ENCODE results near the gene FARP1. TPM values are rescaled to one million over a fixed set of nuclear protein-coding genes. Genes with fewer than 3 reads are reported as not detected.

FARP1 gene
- total RNA-seq, 1 experiment from 2014 or later: 96.6 TPM

DNA sequence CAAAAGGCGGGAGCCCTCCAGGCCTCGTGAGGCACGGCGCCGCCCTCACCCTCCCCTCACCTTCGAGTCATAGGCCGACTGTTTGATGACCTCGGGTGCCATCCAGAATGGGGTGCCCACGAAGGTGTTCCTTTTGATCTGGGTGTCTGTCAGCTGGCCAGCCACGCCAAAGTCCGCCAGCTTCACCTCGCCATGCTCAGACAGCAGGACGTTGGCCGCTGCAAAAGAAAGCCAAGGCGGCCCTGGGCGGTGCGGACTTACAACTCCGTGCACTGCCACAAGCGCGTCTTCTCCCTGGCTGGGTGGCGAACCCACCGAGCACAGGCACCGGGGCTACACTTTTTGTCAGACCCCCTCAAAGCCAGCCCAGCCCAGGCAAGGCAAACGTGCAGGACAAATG is 331.9 kb downstream of the FARP1 start:
- no peaks in the 10 kb centered on the region for H3K9me3 Mint-ChIP-seq
- H3K27me3 Mint-ChIP-seq (ENCODE audit: low read depth): no peaks in the 10 kb centered on the region
- no peak overlapping the region for H3K27ac Mint-ChIP-seq
- DNase-seq (ENCODE audit: low spot score) (no peak), ATAC-seq (no peak)
- CTCF ChIA-PET: interaction anchor here (1.3 to 1.7 kb wide), 3 partner anchors 10 to 123 kb away, joined by 4 to 8 read pairs (median 7); no protein-coding TSS in a partner anchor
- peaks cover 56% of the 10 kb centered on the region for H3K4me1 Mint-ChIP-seq
- no peak overlapping the region for H3K4me3 Mint-ChIP-seq
- POLR2A ChIA-PET: no interaction called here
- peaks cover 30% of the 10 kb centered on the region for H3K36me3 Mint-ChIP-seq
- TF ChIP-seq ESRRA (CRISPR knock-in tag; IDR thresholded peaks at IDR 0.05; ENCODE audit: borderline replicate concordance) (no peak), SP1 (CRISPR knock-in tag; conservative IDR thresholded peaks at IDR 0.05) (no peak), ETV6 (CRISPR knock-in tag; IDR thresholded peaks at IDR 0.05) (no peak), ZNF423 (CRISPR knock-in tag; IDR thresholded peaks at IDR 0.05) (no peak)
- TF ChIP-seq, protein P1, sequence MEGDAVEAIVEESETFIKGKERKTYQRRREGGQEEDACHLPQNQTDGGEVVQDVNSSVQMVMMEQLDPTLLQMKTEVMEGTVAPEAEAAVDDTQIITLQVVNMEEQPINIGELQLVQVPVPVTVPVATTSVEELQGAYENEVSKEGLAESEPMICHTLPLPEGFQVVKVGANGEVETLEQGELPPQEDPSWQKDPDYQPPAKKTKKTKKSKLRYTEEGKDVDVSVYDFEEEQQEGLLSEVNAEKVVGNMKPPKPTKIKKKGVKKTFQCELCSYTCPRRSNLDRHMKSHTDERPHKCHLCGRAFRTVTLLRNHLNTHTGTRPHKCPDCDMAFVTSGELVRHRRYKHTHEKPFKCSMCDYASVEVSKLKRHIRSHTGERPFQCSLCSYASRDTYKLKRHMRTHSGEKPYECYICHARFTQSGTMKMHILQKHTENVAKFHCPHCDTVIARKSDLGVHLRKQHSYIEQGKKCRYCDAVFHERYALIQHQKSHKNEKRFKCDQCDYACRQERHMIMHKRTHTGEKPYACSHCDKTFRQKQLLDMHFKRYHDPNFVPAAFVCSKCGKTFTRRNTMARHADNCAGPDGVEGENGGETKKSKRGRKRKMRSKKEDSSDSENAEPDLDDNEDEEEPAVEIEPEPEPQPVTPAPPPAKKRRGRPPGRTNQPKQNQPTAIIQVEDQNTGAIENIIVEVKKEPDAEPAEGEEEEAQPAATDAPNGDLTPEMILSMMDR (IDR thresholded peaks at IDR 0.05): no peak

DNA sequence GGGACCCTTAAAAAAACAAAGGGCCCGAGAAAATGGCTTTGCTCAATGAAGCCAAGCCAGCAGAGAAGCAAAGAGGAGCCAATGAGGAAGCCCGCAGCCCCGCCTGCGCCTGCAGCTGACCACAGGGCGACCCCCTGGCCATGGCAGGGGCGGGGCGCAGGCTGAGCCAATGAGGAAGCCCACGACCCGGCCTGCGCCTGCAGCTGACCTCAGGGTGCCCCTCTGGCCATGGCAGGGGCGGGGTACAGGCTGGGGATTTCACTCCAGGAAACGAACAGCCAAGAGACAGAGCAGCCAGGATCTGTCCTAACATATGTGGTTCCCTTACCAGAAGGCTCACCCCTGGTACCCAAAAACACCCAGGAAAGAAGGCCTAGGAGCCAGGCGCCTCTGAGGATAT is 332.6 kb downstream of the FARP1 start:
- TF ChIP-seq TEAD4 (CRISPR knock-in tag; IDR thresholded peaks at IDR 0.05) (no peak), ZNF263 (CRISPR knock-in tag; IDR thresholded peaks at IDR 0.05; ENCODE audit: low read depth) (no peak), SP1 (CRISPR knock-in tag; conservative IDR thresholded peaks at IDR 0.05) (peak; percentile 37; the same call in 1 of the 2 replicates), ZNF423 (CRISPR knock-in tag; IDR thresholded peaks at IDR 0.05) (peak; percentile 42; the same call in 1 of the 2 replicates)
- TF ChIP-seq, protein P2, sequence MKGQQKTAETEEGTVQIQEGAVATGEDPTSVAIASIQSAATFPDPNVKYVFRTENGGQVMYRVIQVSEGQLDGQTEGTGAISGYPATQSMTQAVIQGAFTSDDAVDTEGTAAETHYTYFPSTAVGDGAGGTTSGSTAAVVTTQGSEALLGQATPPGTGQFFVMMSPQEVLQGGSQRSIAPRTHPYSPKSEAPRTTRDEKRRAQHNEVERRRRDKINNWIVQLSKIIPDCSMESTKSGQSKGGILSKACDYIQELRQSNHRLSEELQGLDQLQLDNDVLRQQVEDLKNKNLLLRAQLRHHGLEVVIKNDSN (CRISPR knock-in tag; IDR thresholded peaks at IDR 0.05): peak; percentile 36; the same call in 1 of the 2 replicates
- TF ChIP-seq, protein P3, sequence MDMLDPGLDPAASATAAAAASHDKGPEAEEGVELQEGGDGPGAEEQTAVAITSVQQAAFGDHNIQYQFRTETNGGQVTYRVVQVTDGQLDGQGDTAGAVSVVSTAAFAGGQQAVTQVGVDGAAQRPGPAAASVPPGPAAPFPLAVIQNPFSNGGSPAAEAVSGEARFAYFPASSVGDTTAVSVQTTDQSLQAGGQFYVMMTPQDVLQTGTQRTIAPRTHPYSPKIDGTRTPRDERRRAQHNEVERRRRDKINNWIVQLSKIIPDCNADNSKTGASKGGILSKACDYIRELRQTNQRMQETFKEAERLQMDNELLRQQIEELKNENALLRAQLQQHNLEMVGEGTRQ (CRISPR knock-in tag; IDR thresholded peaks at IDR 0.05): peak; percentile 55; the same call in 1 of the 2 replicates
- DNase-seq (ENCODE audit: low spot score) (peak; percentile 64), ATAC-seq (peak; percentile 78)
- H3K27me3 Mint-ChIP-seq (ENCODE audit: low read depth): no peaks in the 10 kb centered on the region
- H3K9me3 Mint-ChIP-seq: no peaks in the 10 kb centered on the region
- H3K4me3 Mint-ChIP-seq: no peak overlapping the region
- ChIA-PET CTCF (interaction anchor here (0.7 to 1.7 kb wide), 7 partner anchors 8 to 365 kb away, joined by 4 to 8 read pairs (median 6); no protein-coding TSS in a partner anchor), POLR2A (no interaction called here)
- no peak overlapping the region for H3K27ac Mint-ChIP-seq
- peaks cover 59% of the 10 kb centered on the region for H3K4me1 Mint-ChIP-seq
- H3K36me3 Mint-ChIP-seq: peaks cover 30% of the 10 kb centered on the region

DNA sequence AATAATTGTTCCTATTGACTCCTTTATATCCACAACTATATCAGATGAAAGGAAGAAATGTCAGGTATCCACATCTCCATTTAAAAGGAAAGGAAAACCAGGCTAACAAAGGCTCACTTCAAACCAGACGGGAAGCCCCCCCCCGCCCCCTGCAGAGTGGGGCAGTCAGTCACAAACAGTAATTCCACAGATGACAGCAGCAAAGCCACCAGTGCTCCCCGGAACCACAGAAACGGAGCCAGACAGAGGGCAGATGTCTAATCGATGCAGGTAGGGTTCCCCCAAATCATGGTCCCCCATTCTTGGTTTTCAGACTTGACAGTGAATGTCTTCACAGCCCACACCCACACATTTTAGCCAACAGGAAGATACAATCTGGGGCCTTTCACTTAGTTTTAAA is 333.2 kb downstream of the FARP1 start:
- Mint-ChIP-seq H3K4me3 (peak overlapping the region; percentile 58), H3K4me1 (peaks cover 63% of the 10 kb centered on the region), H3K36me3 (peaks cover 31% of the 10 kb centered on the region), H3K9me3 (no peaks in the 10 kb centered on the region), H3K27ac (peak overlapping the region; percentile 97), H3K27me3 (ENCODE audit: low read depth) (no peaks in the 10 kb centered on the region)
- peak; percentile 80 for DNase-seq (ENCODE audit: low spot score)
- peak; percentile 52; the same call in 1 of the 2 replicates for TF ChIP-seq ETV6 (CRISPR knock-in tag; IDR thresholded peaks at IDR 0.05)
- TF ChIP-seq, protein P4, sequence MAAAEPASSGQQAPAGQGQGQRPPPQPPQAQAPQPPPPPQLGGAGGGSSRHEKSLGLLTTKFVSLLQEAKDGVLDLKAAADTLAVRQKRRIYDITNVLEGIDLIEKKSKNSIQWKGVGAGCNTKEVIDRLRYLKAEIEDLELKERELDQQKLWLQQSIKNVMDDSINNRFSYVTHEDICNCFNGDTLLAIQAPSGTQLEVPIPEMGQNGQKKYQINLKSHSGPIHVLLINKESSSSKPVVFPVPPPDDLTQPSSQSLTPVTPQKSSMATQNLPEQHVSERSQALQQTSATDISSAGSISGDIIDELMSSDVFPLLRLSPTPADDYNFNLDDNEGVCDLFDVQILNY (CRISPR knock-in tag; IDR thresholded peaks at IDR 0.05): no peak
- TF ChIP-seq, protein P5, sequence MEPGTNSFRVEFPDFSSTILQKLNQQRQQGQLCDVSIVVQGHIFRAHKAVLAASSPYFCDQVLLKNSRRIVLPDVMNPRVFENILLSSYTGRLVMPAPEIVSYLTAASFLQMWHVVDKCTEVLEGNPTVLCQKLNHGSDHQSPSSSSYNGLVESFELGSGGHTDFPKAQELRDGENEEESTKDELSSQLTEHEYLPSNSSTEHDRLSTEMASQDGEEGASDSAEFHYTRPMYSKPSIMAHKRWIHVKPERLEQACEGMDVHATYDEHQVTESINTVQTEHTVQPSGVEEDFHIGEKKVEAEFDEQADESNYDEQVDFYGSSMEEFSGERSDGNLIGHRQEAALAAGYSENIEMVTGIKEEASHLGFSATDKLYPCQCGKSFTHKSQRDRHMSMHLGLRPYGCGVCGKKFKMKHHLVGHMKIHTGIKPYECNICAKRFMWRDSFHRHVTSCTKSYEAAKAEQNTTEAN (CRISPR knock-in tag; IDR thresholded peaks at IDR 0.05): no peak
- CTCF ChIA-PET: interaction anchor here (1.1 to 1.7 kb wide), 6 partner anchors 8 to 364 kb away, joined by 4 to 8 read pairs (median 6); no protein-coding TSS in a partner anchor
- ATAC-seq: peak; percentile 20
- POLR2A ChIA-PET: no interaction called here

DNA sequence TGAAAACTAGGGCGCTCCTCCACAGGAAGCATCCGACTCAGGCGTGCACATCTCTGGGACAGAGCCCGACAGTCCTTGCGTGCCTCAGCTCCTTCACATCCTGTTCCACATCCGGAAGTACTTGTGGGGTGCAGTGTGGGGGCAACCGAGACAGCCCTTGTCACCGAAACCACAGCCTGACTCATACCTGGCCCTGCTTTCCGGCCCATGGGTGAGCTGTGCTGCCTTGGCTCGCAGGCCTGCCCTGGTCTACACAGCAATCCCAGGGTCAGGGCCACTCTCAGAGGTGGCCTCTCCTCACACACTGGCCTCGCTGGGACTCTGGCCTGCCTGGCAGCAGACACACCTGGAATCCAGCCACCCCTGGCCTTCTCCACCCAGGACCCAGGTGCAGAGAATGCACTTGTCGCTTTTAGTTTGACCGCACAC is 333.7 kb downstream of the FARP1 start:
- TF ChIP-seq MYBL2 (CRISPR knock-in tag; IDR thresholded peaks at IDR 0.05) (no peak), NFYB (CRISPR knock-in tag; conservative IDR thresholded peaks at IDR 0.05; ENCODE audit: low read depth) (no peak), ZNF121 (CRISPR knock-in tag; IDR thresholded peaks at IDR 0.05) (peak; percentile 39; the same call in 1 of the 2 replicates), FOXP1 (CRISPR knock-in tag; IDR thresholded peaks at IDR 0.05; ENCODE audit: borderline replicate concordance) (no peak)
- TF ChIP-seq, protein P6, sequence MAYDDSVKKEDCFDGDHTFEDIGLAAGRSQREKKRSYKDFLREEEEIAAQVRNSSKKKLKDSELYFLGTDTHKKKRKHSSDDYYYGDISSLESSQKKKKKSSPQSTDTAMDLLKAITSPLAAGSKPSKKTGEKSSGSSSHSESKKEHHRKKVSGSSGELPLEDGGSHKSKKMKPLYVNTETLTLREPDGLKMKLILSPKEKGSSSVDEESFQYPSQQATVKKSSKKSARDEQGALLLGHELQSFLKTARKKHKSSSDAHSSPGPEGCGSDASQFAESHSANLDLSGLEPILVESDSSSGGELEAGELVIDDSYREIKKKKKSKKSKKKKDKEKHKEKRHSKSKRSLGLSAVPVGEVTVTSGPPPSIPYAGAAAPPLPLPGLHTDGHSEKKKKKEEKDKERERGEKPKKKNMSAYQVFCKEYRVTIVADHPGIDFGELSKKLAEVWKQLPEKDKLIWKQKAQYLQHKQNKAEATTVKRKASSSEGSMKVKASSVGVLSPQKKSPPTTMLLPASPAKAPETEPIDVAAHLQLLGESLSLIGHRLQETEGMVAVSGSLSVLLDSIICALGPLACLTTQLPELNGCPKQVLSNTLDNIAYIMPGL (CRISPR knock-in tag; IDR thresholded peaks at IDR 0.05): no peak
- CTCF ChIA-PET: interaction anchor here (1.1 to 1.7 kb wide), 4 partner anchors 29 to 364 kb away, joined by 5 to 8 read pairs (median 6); no protein-coding TSS in a partner anchor
- POLR2A ChIA-PET: no interaction called here
- Mint-ChIP-seq H3K4me3 (peak overlapping the region; percentile 58), H3K36me3 (peaks cover 31% of the 10 kb centered on the region), H3K27me3 (ENCODE audit: low read depth) (no peaks in the 10 kb centered on the region), H3K9me3 (no peaks in the 10 kb centered on the region), H3K27ac (peak overlapping the region; percentile 97), H3K4me1 (peaks cover 67% of the 10 kb centered on the region)
- DNase-seq (ENCODE audit: low spot score): no peak
- ATAC-seq: peak; percentile 52

All from WTC11 (cell line).